Measurements from ENCODE around the gene PTGER4.
A peak's percentile ranks its signal among the peaks of the same experiment; 100 is the strongest.

- peak in 1 of 2 donors; percentile 92 for TF ChIP-seq POLR2A (IDR thresholded peaks at IDR 0.05)
- no peak for TF ChIP-seq CTCF (IDR thresholded peaks at IDR 0.05)
These were observed at the start of gene PTGER4 for GRCh38 chr5:40679913-40680681.
